ENCODE results near the gene TMEM63B.
A peak's percentile ranks its signal among the peaks of the same experiment; 100 is the strongest.

Gene TMEM63B

DNA sequence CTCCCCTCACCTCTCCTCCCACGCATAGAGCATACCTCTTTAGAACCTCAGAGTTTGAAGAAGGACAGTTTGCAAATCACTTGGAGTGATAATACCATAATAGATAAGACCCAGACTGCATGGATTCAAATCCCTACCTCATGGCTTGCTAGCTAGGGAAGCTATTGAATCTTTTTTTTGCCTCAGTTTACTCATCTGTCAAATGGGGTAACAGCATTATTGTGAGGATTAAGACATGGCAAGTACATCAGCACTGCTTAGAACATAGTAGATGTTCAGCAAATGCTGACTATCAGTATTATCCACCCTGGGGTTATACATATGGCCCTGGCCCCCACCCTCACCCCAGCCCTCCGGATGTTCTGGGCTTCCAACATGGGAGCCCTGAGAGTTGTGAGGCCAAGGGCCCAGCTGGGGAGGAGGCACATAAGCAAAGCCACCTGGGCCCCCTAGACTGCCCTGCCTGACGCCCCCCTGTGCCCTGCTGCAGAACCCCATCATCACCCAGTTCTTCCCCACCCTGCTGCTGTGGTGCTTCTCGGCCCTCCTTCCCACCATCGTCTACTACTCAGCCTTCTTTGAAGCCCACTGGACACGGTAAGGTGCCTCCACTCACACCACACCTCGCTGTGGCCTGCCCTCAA is 22.1 kb downstream of the TMEM63B start:
- CTCF ChIA-PET = no interaction called here

GRCh38 chr6:44150317-44150917 is 23.1 kb downstream of the TMEM63B start:
- CTCF ChIA-PET = no interaction called here
- no peak for TF ChIP-seq TARDBP (IDR thresholded peaks at IDR 0.05)
- TF ChIP-seq L3MBTL2 (conservative IDR thresholded peaks at IDR 0.05) = no peak
- no peak for TF ChIP-seq HDGF (IDR thresholded peaks at IDR 0.05; ENCODE audit: borderline replicate concordance)
- no peak for TF ChIP-seq SUZ12 (IDR thresholded peaks at IDR 0.05)
- no peak for TF ChIP-seq FOXA1 (IDR thresholded peaks at IDR 0.05)
- TF ChIP-seq FOXK2 (IDR thresholded peaks at IDR 0.05) = no peak
- no peak for TF ChIP-seq ZNF384 (IDR thresholded peaks at IDR 0.05)
- TF ChIP-seq SP1 (IDR thresholded peaks at IDR 0.05) = no peak
- TF ChIP-seq BHLHE40 (IDR thresholded peaks at IDR 0.05; ENCODE audit: borderline replicate concordance) = no peak
- TF ChIP-seq, protein P1, sequence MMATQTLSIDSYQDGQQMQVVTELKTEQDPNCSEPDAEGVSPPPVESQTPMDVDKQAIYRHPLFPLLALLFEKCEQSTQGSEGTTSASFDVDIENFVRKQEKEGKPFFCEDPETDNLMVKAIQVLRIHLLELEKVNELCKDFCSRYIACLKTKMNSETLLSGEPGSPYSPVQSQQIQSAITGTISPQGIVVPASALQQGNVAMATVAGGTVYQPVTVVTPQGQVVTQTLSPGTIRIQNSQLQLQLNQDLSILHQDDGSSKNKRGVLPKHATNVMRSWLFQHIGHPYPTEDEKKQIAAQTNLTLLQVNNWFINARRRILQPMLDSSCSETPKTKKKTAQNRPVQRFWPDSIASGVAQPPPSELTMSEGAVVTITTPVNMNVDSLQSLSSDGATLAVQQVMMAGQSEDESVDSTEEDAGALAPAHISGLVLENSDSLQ (IDR thresholded peaks at IDR 0.05) = no peak
- POLR2A ChIA-PET = no interaction called here
- no peak for DNase-seq (ENCODE audit: extremely low spot score)

More for the DNA sequence above, 22.1 kb downstream of the TMEM63B start:
- no peak for DNase-seq (ENCODE audit: extremely low spot score)
- POLR2A ChIA-PET = no interaction called here
- TF ChIP-seq LEF1 (IDR thresholded peaks at IDR 0.05; ENCODE audit: borderline replicate concordance) (no peak), SP1 (IDR thresholded peaks at IDR 0.05) (no peak), ZNF384 (IDR thresholded peaks at IDR 0.05) (no peak), L3MBTL2 (conservative IDR thresholded peaks at IDR 0.05) (no peak), SUZ12 (IDR thresholded peaks at IDR 0.05) (no peak), TARDBP (IDR thresholded peaks at IDR 0.05) (no peak), CTBP1 (IDR thresholded peaks at IDR 0.05; ENCODE audit: borderline replicate concordance) (no peak), FOXM1 (IDR thresholded peaks at IDR 0.05; ENCODE audit: borderline replicate concordance) (no peak), BHLHE40 (IDR thresholded peaks at IDR 0.05; ENCODE audit: borderline replicate concordance) (no peak), NFRKB (IDR thresholded peaks at IDR 0.05) (no peak), FOXK2 (IDR thresholded peaks at IDR 0.05) (no peak), HDGF (IDR thresholded peaks at IDR 0.05; ENCODE audit: borderline replicate concordance) (no peak)
- TF ChIP-seq, protein P1 (IDR thresholded peaks at IDR 0.05) = no peak

DNA sequence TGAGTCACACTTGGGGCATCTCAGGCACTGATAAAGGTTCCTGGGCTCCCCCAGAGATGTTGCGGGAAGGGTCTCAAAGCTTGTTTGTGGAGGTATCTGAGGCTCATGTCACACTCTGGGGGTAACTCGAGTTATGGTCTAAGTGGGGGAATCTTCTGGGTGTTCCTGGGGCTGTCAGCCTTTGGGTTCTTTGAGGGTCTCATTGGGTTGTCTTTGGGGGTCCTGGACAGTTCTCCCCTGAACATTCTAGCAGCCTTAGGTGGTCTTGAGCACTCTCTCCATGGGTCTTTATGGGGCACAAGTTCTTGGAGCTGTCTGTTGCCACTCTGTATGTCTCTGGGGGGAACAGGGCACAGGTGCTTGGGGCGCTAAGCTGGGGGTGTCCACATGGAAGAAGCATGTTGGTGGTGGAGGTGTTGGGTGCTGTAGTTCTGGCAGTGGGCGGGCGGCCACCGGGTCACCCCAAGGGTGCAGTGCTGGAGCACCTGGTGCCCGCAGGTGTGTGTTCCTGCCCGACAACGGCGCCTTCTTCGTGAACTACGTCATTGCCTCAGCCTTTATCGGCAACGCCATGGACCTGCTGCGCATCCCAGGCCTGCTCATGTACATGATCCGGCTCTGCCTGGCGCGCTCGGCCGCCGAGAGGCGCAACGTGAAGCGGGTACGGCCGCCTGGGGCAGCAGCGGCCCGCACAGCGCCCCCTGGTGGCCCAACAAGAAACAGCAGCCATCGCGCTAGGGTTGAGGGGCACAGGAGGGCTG is 24.2 kb downstream of the TMEM63B start:
- TF ChIP-seq TARDBP (IDR thresholded peaks at IDR 0.05) = no peak
- no peak for TF ChIP-seq HDGF (IDR thresholded peaks at IDR 0.05; ENCODE audit: borderline replicate concordance)
- no peak for TF ChIP-seq FOXM1 (IDR thresholded peaks at IDR 0.05; ENCODE audit: borderline replicate concordance)
- TF ChIP-seq L3MBTL2 (conservative IDR thresholded peaks at IDR 0.05) = no peak
- TF ChIP-seq, protein P1 (IDR thresholded peaks at IDR 0.05) = no peak
- TF ChIP-seq ELF4 (IDR thresholded peaks at IDR 0.05) = no peak
- no peak for TF ChIP-seq LEF1 (IDR thresholded peaks at IDR 0.05; ENCODE audit: borderline replicate concordance)
- no peak for TF ChIP-seq BHLHE40 (IDR thresholded peaks at IDR 0.05; ENCODE audit: borderline replicate concordance)
- no peak for TF ChIP-seq FOXA1 (IDR thresholded peaks at IDR 0.05)
- TF ChIP-seq FOXK2 (IDR thresholded peaks at IDR 0.05) = no peak
- TF ChIP-seq ZNF384 (IDR thresholded peaks at IDR 0.05) = no peak
- DNase-seq (ENCODE audit: extremely low spot score) = peak; percentile 92
- CTCF ChIA-PET = interaction anchor here (0.6 to 1.3 kb wide), 5 partner anchors 10 to 57 kb away, joined by 3 to 4 read pairs (median 3); no protein-coding TSS in a partner anchor
- POLR2A ChIA-PET = no interaction called here

DNA sequence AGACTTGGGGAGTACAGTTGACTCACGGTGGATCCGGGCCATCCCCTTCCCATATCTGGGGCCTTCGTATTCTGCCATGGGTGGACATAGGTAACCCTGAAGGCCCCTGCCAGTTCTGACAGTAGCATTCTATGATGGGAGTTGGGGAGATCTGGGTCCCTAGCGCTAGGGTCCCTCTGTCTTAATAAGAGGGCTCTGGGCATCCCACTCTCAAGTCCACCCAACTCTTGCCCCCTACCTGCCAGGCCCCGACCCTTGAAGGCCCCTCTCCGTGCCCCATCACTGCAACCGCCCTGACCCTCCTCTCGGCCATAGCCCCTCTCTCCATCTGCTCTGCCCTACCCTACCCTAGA is 24.7 kb downstream of the TMEM63B start:
- TF ChIP-seq TARDBP (IDR thresholded peaks at IDR 0.05) = no peak
- TF ChIP-seq HDGF (IDR thresholded peaks at IDR 0.05; ENCODE audit: borderline replicate concordance) = no peak
- TF ChIP-seq ZNF384 (IDR thresholded peaks at IDR 0.05) = no peak
- TF ChIP-seq NFRKB (IDR thresholded peaks at IDR 0.05) = no peak
- no peak for TF ChIP-seq ELF4 (IDR thresholded peaks at IDR 0.05)
- no peak for TF ChIP-seq L3MBTL2 (conservative IDR thresholded peaks at IDR 0.05)
- TF ChIP-seq LEF1 (IDR thresholded peaks at IDR 0.05; ENCODE audit: borderline replicate concordance) = no peak
- no peak for TF ChIP-seq SP1 (IDR thresholded peaks at IDR 0.05)
- no peak for TF ChIP-seq ARNT (IDR thresholded peaks at IDR 0.05)
- TF ChIP-seq FOXM1 (IDR thresholded peaks at IDR 0.05; ENCODE audit: borderline replicate concordance) = no peak
- no peak for TF ChIP-seq SUZ12 (IDR thresholded peaks at IDR 0.05)
- no peak for TF ChIP-seq FOXA1 (IDR thresholded peaks at IDR 0.05)
- no peak for TF ChIP-seq CTBP1 (IDR thresholded peaks at IDR 0.05; ENCODE audit: borderline replicate concordance)
- TF ChIP-seq BHLHE40 (IDR thresholded peaks at IDR 0.05; ENCODE audit: borderline replicate concordance) = no peak
- TF ChIP-seq FOXK2 (IDR thresholded peaks at IDR 0.05) = no peak
- TF ChIP-seq, protein P1 (IDR thresholded peaks at IDR 0.05) = no peak
- POLR2A ChIA-PET = no interaction called here
- no peak for DNase-seq (ENCODE audit: extremely low spot score)
- CTCF ChIA-PET = interaction anchor here (0.6 to 1.3 kb wide), 3 partner anchors 10 to 56 kb away, joined by 3 to 4 read pairs (median 3); no protein-coding TSS in a partner anchor

GRCh38 chr6:44152533-44152932 is 25.2 kb downstream of the TMEM63B start:
- ChIA-PET POLR2A (no interaction called here), CTCF (no interaction called here)
- DNase-seq (ENCODE audit: extremely low spot score) = no peak
- TF ChIP-seq LEF1 (IDR thresholded peaks at IDR 0.05; ENCODE audit: borderline replicate concordance) = no peak
- TF ChIP-seq FOXK2 (IDR thresholded peaks at IDR 0.05) = no peak
- TF ChIP-seq HDGF (IDR thresholded peaks at IDR 0.05; ENCODE audit: borderline replicate concordance) = no peak
- TF ChIP-seq SP1 (IDR thresholded peaks at IDR 0.05) = no peak
- TF ChIP-seq FOXM1 (IDR thresholded peaks at IDR 0.05; ENCODE audit: borderline replicate concordance) = no peak
- no peak for TF ChIP-seq TARDBP (IDR thresholded peaks at IDR 0.05)
- no peak for TF ChIP-seq ZNF384 (IDR thresholded peaks at IDR 0.05)
- TF ChIP-seq NFRKB (IDR thresholded peaks at IDR 0.05) = no peak
- TF ChIP-seq ELF4 (IDR thresholded peaks at IDR 0.05) = no peak
